Kidney (tissue), 14 donors: ENCODE results near the gene RARG. TPM values are rescaled to one million over a fixed set of nuclear protein-coding genes. Genes with fewer than 3 reads are reported as not detected.

Experiments
- DNase-seq, 5 donors: peaks; one replicate each; pipeline ENCODE4 v3.0.0-alpha.2; 2013 to 2020
- FAIRE-seq: peaks from 2 replicates; lab custom pipeline; 2012; peaks lifted over from hg19 to GRCh38; lab: Jason Lieb, UNC
- H3K27ac ChIP-seq, 2 donors: one replicate each; pipeline ENCODE4 v1.7.0; 2013; ENCODE audit warnings: low read depth in 2 of 2, low read length in 2 of 2, inconsistent platforms in 1 of 2
- H3K27me3 ChIP-seq: one replicate; pipeline ENCODE4 v1.7.1; 2013; ENCODE audit warnings: low read length, inconsistent platforms; ENCODE audit not compliant: control insufficient read depth, insufficient read depth
- H3K36me3 ChIP-seq, 3 donors: one replicate each; pipeline versions ENCODE4 v1.7.0 to v1.7.1; 2013; ENCODE audit warnings: low read length in 3 of 3, control low read depth in 1 of 3, inconsistent platforms in 1 of 3; ENCODE audit not compliant: insufficient read depth in 3 of 3, control insufficient read depth in 2 of 3
- H3K4me1 ChIP-seq, 3 donors: one replicate each; pipeline versions ENCODE4 v1.7.0 to v1.7.1; 2013; ENCODE audit warnings: low read length in 3 of 3, inconsistent platforms in 1 of 3, low read depth in 1 of 3; ENCODE audit not compliant: control insufficient read depth in 2 of 3, insufficient read depth in 2 of 3
- H3K4me3 ChIP-seq, 3 donors: one replicate each; pipeline versions ENCODE4 v1.7.0 to v1.8.1; 2013; ENCODE audit warnings: low read length in 3 of 3, control low read depth in 1 of 3, inconsistent platforms in 1 of 3
- H3K9ac ChIP-seq, 3 donors: one replicate each; pipeline versions ENCODE4 v1.7.0 to v1.7.1; 2013; ENCODE audit warnings: low read length in 3 of 3, control low read depth in 1 of 3, inconsistent platforms in 1 of 3
- H3K9me3 ChIP-seq, 3 donors: one replicate each; pipeline versions ENCODE4 v1.7.0 to v1.7.1; 2013; ENCODE audit warnings: low read length in 3 of 3, control low read depth in 1 of 3, inconsistent platforms in 1 of 3; ENCODE audit not compliant: control insufficient read depth in 2 of 3, insufficient read depth in 1 of 3
- intact Hi-C: fragments of 100-400 bp; cut with DNase I; formaldehyde crosslinking; loops from one replicate; pipeline ENCODE4 v1.11.1; 2022
- polyA plus RNA-seq: library from polyadenylated mRNA; stranded (reverse); fragments of 350-450 nt; fragmentation: Illumina TruSeq; extraction: RNeasy Lipid Tissue Mini Kit (QIAGEN cat#74804); gene quantifications from one replicate; pipeline ENCODE4 v1.2.3, GENCODE V29; 2014; ENCODE audit warnings: low read depth, low replicate concordance; ENCODE audit not compliant: insufficient read depth
- total RNA-seq: library from RNA; stranded (reverse); fragmentation: NEBNext Ultra II Directional; extraction: Animal tissue kit (Norgen Biotek cat#: 25700); gene quantifications from one replicate; pipeline ENCODE4 v1.2.1, GENCODE V29; 2021
- TF ChIP-seq, protein P1 (sequence below): IDR thresholded peaks from 3 replicates; pipeline ENCODE4 v1.5.1; 2012; ENCODE audit warnings: mild to moderate bottlenecking, moderate library complexity, borderline replicate concordance; ENCODE audit not compliant: insufficient read depth; ENCODE audit errors: extremely low read depth
- donor health status: control.
- donor health status: control.
- donor health status: control.
- donor health status: control.
- donor health status: control.
- donor health status: DM: yes; HTN: yes; CAD: no.
- donor health status: Normal renal cell carcinoma (clear cell type).

The RARG gene
- total and polyA plus RNA-seq, 2 donors from 2014 or later: 13.2 to 34.1 TPM

DNA sequence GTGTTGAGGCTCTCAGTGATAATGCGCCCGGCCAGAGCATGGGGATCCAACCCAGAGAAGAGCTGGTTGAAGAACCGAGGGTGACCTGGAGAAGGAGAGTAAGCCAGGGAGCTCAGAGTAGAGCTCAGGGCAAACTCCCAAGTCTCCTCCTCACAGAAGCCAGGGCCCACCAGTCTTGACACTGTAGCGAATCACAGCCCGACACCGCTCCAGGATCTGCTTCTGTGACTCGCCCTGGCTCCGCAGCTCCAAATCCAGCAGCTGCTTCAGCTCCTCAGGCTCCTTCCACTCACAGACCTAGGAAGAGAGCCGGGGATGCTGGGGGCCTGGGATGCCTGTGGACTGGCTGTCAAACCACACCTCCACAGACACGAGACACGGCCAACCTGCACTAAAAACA is 59.7 kb downstream of the RARG start:
- peaks cover 0 to 10% (median 0%) of the 10 kb centered on the region in 3 donors for H3K4me1 ChIP-seq
- DNase-seq (no peak), FAIRE-seq (no peak)
- no peak overlapping the region for H3K4me3 ChIP-seq
- H3K9ac ChIP-seq: no peak overlapping the region
- H3K27me3 ChIP-seq: no peaks in the 10 kb centered on the region
- H3K36me3 ChIP-seq: peaks cover 0 to 6% (median 2%) of the 10 kb centered on the region in 3 donors
- TF ChIP-seq, protein P1, sequence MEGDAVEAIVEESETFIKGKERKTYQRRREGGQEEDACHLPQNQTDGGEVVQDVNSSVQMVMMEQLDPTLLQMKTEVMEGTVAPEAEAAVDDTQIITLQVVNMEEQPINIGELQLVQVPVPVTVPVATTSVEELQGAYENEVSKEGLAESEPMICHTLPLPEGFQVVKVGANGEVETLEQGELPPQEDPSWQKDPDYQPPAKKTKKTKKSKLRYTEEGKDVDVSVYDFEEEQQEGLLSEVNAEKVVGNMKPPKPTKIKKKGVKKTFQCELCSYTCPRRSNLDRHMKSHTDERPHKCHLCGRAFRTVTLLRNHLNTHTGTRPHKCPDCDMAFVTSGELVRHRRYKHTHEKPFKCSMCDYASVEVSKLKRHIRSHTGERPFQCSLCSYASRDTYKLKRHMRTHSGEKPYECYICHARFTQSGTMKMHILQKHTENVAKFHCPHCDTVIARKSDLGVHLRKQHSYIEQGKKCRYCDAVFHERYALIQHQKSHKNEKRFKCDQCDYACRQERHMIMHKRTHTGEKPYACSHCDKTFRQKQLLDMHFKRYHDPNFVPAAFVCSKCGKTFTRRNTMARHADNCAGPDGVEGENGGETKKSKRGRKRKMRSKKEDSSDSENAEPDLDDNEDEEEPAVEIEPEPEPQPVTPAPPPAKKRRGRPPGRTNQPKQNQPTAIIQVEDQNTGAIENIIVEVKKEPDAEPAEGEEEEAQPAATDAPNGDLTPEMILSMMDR: no peak
- H3K9me3 ChIP-seq: no peaks in the 10 kb centered on the region
- intact Hi-C loops: no loop called here
- H3K27ac ChIP-seq: no peak overlapping the region

DNA sequence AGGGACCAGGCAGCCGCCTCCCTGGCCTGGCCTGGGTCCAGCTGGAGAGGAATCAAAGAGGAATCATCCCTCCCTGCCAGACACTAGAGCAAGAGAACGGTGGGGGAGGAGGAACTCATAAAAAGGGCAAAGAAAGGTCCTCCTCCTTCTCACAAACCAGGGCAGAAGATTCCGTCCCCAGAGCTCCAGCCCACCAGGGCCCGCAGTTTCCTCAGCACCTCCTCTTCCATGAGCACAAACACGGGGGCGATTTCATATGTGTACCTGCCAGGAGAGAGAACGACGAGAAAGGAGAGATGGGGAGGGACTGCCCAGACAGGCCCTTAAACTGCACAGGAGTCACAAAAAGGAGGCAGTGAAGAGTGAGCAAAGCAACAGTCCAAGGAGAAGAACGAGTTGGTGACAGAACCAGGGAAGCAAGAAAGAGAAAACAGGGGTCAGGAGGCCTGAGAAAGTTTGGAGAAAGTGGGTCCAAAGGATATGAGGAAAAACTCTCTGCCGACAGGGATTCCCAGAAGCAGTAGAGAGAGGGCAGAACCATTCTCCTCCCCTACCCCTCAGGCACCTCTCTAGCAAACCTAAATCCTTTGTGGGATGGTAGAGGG is 60.2 kb downstream of the RARG start:
- no peaks in the 10 kb centered on the region for H3K9me3 ChIP-seq
- H3K4me1 ChIP-seq: peaks cover 0 to 10% (median 0%) of the 10 kb centered on the region in 3 donors
- H3K27me3 ChIP-seq: no peaks in the 10 kb centered on the region
- intact Hi-C loops: no loop called here
- H3K27ac ChIP-seq: no peak overlapping the region
- TF ChIP-seq, protein P1: no peak
- no peak overlapping the region for H3K9ac ChIP-seq
- no peak overlapping the region for H3K4me3 ChIP-seq
- DNase-seq (peak in 2 of 5 donors; percentile 55 to 80), FAIRE-seq (no peak)
- peaks cover 0 to 6% (median 2%) of the 10 kb centered on the region in 3 donors for H3K36me3 ChIP-seq

DNA sequence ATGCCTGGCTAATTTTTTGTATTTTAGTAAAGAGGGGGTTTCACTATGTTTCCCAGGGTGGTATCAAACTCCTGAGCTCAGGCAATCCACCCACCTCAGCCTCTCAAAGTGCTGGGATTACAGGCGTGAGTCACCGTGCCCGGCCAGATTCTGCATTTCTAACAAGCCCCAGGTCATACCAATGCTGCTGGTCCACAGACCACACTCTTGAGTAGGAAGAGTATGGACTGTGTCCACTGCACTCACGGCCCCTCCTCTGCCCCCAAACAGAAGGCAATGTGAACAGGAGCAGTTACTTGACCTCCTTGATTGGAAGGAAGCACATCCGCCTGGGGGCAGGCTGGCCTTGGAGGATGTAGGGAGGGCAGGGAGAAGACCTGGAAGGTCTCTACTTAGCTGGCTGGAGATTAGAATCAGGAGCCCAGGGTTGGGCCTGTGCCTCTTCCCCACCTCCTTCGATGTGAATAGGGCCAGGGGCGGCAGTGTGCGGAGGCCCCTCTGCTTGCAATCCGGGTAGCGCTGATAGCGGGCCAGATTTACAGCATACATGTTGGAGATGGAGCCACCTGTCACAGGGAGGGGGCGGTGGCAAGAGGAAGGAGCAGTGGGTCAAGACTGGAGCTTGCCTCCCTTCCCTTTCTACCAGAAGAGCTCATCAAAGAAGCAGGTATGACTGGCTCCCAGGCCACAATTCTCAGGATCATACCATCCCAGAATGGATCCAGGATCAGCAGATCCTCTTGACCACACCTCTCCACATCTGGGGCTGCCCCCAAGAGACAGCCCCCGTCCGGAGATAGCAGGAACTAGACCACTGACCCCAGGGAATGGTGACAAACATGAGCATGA is 60.9 kb downstream of the RARG start:
- no peaks in the 10 kb centered on the region for H3K27me3 ChIP-seq
- FAIRE-seq (no peak), DNase-seq (no peak)
- no peak overlapping the region for H3K9ac ChIP-seq
- no peak overlapping the region for H3K27ac ChIP-seq
- H3K4me1 ChIP-seq: peaks cover 0 to 10% (median 0%) of the 10 kb centered on the region in 3 donors
- peaks cover 0 to 6% (median 2%) of the 10 kb centered on the region in 3 donors for H3K36me3 ChIP-seq
- H3K4me3 ChIP-seq: no peak overlapping the region
- H3K9me3 ChIP-seq: no peaks in the 10 kb centered on the region
- intact Hi-C loops: no loop called here
- TF ChIP-seq, protein P1: no peak
